GM21447 (cell line): Measurements from ENCODE around the gene IVD.
A peak's percentile ranks its signal among the peaks of the same experiment; 100 is the strongest.
"Not testable (repeated sequence)": the region's sequence is repeated elsewhere in the genome, so short reads cannot be mapped to it uniquely, and the experiment has no call there.

ENCODE experiments used
- ATAC-seq: cut with Tn5 transposase; IDR thresholded peaks from one replicate; pipeline ENCODE4 v1.9.1; 2021; ENCODE audit not compliant: unreplicated experiment

The IVD gene

GRCh38 chr15:40437752-40438687 is 32.4 kb downstream of the IVD start:
- no peak for ATAC-seq

GRCh38 chr15:40438712-40439111 is 33.1 kb downstream of the IVD start:
- no peak for ATAC-seq

- ATAC-seq: no peak
These were observed 33.9 kb downstream of the IVD start for GRCh38 chr15:40439461-40439959.

GRCh38 chr15:40439960-40440742 is 34.6 kb downstream of the IVD start:
- no peak for ATAC-seq

GRCh38 chr15:40440743-40441564 is 35.4 kb downstream of the IVD start, which contains the start of gene BAHD1:
Gene BAHD1, plus strand, starts transcription at chr15:40440953. Its CDS starts 17,512 bp downstream, at chr15:40458465.
- peak; percentile 86 for ATAC-seq

GRCh38 chr15:40441565-40442531 is 36.3 kb downstream of the IVD start:
- ATAC-seq: no peak

GRCh38 chr15:40443255-40443654 is 37.7 kb downstream of the IVD start:
- no peak for ATAC-seq

- ATAC-seq: no peak
These were observed 38.3 kb downstream of the IVD start for GRCh38 chr15:40443846-40444245.

GRCh38 chr15:40444736-40445135 is 39.1 kb downstream of the IVD start:
- no peak for ATAC-seq

GRCh38 chr15:40445421-40445922 is 39.9 kb downstream of the IVD start:
- ATAC-seq: no peak

GRCh38 chr15:40446144-40446543 is 40.5 kb downstream of the IVD start:
- no peak for ATAC-seq

GRCh38 chr15:40448354-40448753 is 42.8 kb downstream of the IVD start:
- ATAC-seq: no peak

GRCh38 chr15:40449275-40449674 is 43.7 kb downstream of the IVD start:
- no peak for ATAC-seq

GRCh38 chr15:40450047-40450446 is 44.5 kb downstream of the IVD start:
- ATAC-seq: no peak

GRCh38 chr15:40451527-40452158 is 46.0 kb downstream of the IVD start:
- no peak for ATAC-seq

- peak; percentile 65 for ATAC-seq
These were observed 46.9 kb downstream of the IVD start for GRCh38 chr15:40452296-40453090.

GRCh38 chr15:40453941-40454340 is 48.3 kb downstream of the IVD start:
- not testable (repeated sequence) for ATAC-seq

- no peak for ATAC-seq
These were observed 49.4 kb downstream of the IVD start for GRCh38 chr15:40454904-40455391.
